Kidney (tissue), 14 donors: ENCODE measurements around the gene SYCE3. TPM values are rescaled to one million over a fixed set of nuclear protein-coding genes. Genes with fewer than 3 reads are reported as not detected.
A peak's percentile ranks its signal among the peaks of the same experiment; 100 is the strongest.

Experiments
- DNase-seq, 5 donors: peaks; one replicate each; pipeline ENCODE4 v3.0.0-alpha.2; 2013 to 2020
- FAIRE-seq: peaks from 2 replicates; lab custom pipeline; 2012; peaks lifted over from hg19 to GRCh38; lab: Jason Lieb, UNC
- H3K27ac ChIP-seq, 2 donors: one replicate each; pipeline ENCODE4 v1.7.0; 2013; ENCODE audit warnings: low read depth in 2 of 2, low read length in 2 of 2, inconsistent platforms in 1 of 2
- H3K27me3 ChIP-seq: one replicate; pipeline ENCODE4 v1.7.1; 2013; ENCODE audit warnings: low read length, inconsistent platforms; ENCODE audit not compliant: control insufficient read depth, insufficient read depth
- H3K36me3 ChIP-seq, 3 donors: one replicate each; pipeline versions ENCODE4 v1.7.0 to v1.7.1; 2013; ENCODE audit warnings: low read length in 3 of 3, control low read depth in 1 of 3, inconsistent platforms in 1 of 3; ENCODE audit not compliant: insufficient read depth in 3 of 3, control insufficient read depth in 2 of 3
- H3K4me1 ChIP-seq, 3 donors: one replicate each; pipeline versions ENCODE4 v1.7.0 to v1.7.1; 2013; ENCODE audit warnings: low read length in 3 of 3, inconsistent platforms in 1 of 3, low read depth in 1 of 3; ENCODE audit not compliant: control insufficient read depth in 2 of 3, insufficient read depth in 2 of 3
- H3K4me3 ChIP-seq, 3 donors: one replicate each; pipeline versions ENCODE4 v1.7.0 to v1.8.1; 2013; ENCODE audit warnings: low read length in 3 of 3, control low read depth in 1 of 3, inconsistent platforms in 1 of 3
- H3K9ac ChIP-seq, 3 donors: one replicate each; pipeline versions ENCODE4 v1.7.0 to v1.7.1; 2013; ENCODE audit warnings: low read length in 3 of 3, control low read depth in 1 of 3, inconsistent platforms in 1 of 3
- H3K9me3 ChIP-seq, 3 donors: one replicate each; pipeline versions ENCODE4 v1.7.0 to v1.7.1; 2013; ENCODE audit warnings: low read length in 3 of 3, control low read depth in 1 of 3, inconsistent platforms in 1 of 3; ENCODE audit not compliant: control insufficient read depth in 2 of 3, insufficient read depth in 1 of 3
- CTCF ChIP-seq: IDR thresholded peaks from 3 replicates; pipeline ENCODE4 v1.5.1; 2012; ENCODE audit warnings: mild to moderate bottlenecking, moderate library complexity, borderline replicate concordance; ENCODE audit not compliant: insufficient read depth; ENCODE audit errors: extremely low read depth
- intact Hi-C: fragments of 100-400 bp; cut with DNase I; formaldehyde crosslinking; loops from one replicate; pipeline ENCODE4 v1.11.1; 2022
- polyA plus RNA-seq: library from polyadenylated mRNA; stranded (reverse); fragments of 350-450 nt; fragmentation: Illumina TruSeq; extraction: RNeasy Lipid Tissue Mini Kit (QIAGEN cat#74804); gene quantifications from one replicate; pipeline ENCODE4 v1.2.3, GENCODE V29; 2014; ENCODE audit warnings: low read depth, low replicate concordance; ENCODE audit not compliant: insufficient read depth
- total RNA-seq: library from RNA; stranded (reverse); fragmentation: NEBNext Ultra II Directional; extraction: Animal tissue kit (Norgen Biotek cat#: 25700); gene quantifications from one replicate; pipeline ENCODE4 v1.2.1, GENCODE V29; 2021
- donor health status: control.
- donor health status: control.
- donor health status: control.
- donor health status: control.
- donor health status: control.
- donor health status: DM: yes; HTN: yes; CAD: no.
- donor health status: Normal renal cell carcinoma (clear cell type).

The SYCE3 gene
- total and polyA plus RNA-seq, 2 donors from 2014 or later, result 4.6 TPM; not detected in 1

GRCh38 chr22:50605613-50606074 lies 42.9 kb upstream of the SYCE3 start:
- Histone ChIP-seq H3K36me3 (no peaks in the 10 kb centered on the region), H3K4me1 (no peaks in the 10 kb centered on the region), H3K4me3 (no peak overlapping the region), H3K27ac (no peak overlapping the region), H3K9me3 (no peaks in the 10 kb centered on the region), H3K27me3 (peaks cover 14% of the 10 kb centered on the region), H3K9ac (no peak overlapping the region)
- no peak for FAIRE-seq
- intact Hi-C loops, result no loop called here
- no peak for TF ChIP-seq CTCF
- DNase-seq, result peak in 1 of 5 donors; percentile 66

- Histone ChIP-seq H3K36me3 (no peaks in the 10 kb centered on the region), H3K4me3 (no peak overlapping the region), H3K9ac (no peak overlapping the region), H3K9me3 (no peaks in the 10 kb centered on the region), H3K27ac (no peak overlapping the region), H3K27me3 (peaks cover 14% of the 10 kb centered on the region), H3K4me1 (no peaks in the 10 kb centered on the region)
- DNase-seq (no peak), FAIRE-seq (no peak)
- intact Hi-C loops, result no loop called here
- no peak for TF ChIP-seq CTCF
Measured at GRCh38 chr22:50605002-50605612, 42.4 kb upstream of the SYCE3 start.

- no peak overlapping the region for H3K9ac ChIP-seq
- H3K9me3 ChIP-seq, result no peaks in the 10 kb centered on the region
- intact Hi-C loops, result no loop called here
- H3K36me3 ChIP-seq, result no peaks in the 10 kb centered on the region
- peaks cover 18% of the 10 kb centered on the region for H3K27me3 ChIP-seq
- TF ChIP-seq CTCF, result no peak
- no peak overlapping the region for H3K4me3 ChIP-seq
- H3K4me1 ChIP-seq, result peaks cover 0 to 2% (median 0%) of the 10 kb centered on the region in 3 donors
- peak in 1 of 5 donors; percentile 58 for DNase-seq
- FAIRE-seq, result no peak
- H3K27ac ChIP-seq, result no peak overlapping the region
Measured at GRCh38 chr22:50604256-50605001, 41.7 kb upstream of the SYCE3 start.
